Astrocyte of the spinal cord (primary cell): Measurements from ENCODE around the gene SPINK2.

Source experiments
- DNase-seq: peaks from one replicate; pipeline ENCODE4 v3.0.0; 2011; ENCODE audit warnings: low read depth, low spot score
- H3K4me3 ChIP-seq: 2 replicates; pipeline ENCODE4 v1.5.1; 2011; ENCODE audit warnings: low read depth, mild to moderate bottlenecking, low read length, moderate library complexity
- in situ Hi-C: cut with HindIII; loops from 2 replicates; pipeline ENCODE4 v1.10.0; 2017; ENCODE audit warnings: low sequenced_read_pairs
- TF ChIP-seq, protein P1 (sequence below): IDR thresholded peaks from 2 replicates; pipeline ENCODE4 v1.5.1; 2012; ENCODE audit warnings: low read depth, mild to moderate bottlenecking, low read length, inconsistent platforms

SPINK2 gene

DNA sequence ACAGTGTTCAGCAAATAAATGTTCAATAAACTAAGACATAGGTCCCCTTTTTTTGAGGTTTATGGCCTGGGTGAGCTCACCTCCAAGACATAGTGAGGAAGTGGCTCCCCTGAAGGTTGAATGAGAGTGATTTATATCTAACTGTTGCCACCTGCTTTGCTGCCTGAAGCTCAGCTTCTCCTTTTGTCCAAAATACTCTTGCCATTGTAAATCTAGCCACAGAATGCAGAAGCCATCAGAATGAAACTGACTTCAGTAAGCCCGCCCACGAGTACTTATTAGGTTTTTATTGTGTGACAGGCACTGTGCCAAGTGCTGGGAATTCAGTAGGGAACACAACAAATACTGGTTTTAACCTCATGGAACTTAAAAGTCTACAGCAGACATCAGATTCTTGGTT, 18.0 kb downstream of the SPINK2 start:
- TF ChIP-seq, protein P1, sequence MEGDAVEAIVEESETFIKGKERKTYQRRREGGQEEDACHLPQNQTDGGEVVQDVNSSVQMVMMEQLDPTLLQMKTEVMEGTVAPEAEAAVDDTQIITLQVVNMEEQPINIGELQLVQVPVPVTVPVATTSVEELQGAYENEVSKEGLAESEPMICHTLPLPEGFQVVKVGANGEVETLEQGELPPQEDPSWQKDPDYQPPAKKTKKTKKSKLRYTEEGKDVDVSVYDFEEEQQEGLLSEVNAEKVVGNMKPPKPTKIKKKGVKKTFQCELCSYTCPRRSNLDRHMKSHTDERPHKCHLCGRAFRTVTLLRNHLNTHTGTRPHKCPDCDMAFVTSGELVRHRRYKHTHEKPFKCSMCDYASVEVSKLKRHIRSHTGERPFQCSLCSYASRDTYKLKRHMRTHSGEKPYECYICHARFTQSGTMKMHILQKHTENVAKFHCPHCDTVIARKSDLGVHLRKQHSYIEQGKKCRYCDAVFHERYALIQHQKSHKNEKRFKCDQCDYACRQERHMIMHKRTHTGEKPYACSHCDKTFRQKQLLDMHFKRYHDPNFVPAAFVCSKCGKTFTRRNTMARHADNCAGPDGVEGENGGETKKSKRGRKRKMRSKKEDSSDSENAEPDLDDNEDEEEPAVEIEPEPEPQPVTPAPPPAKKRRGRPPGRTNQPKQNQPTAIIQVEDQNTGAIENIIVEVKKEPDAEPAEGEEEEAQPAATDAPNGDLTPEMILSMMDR: no peak
- H3K4me3 ChIP-seq: no peak overlapping the region
- DNase-seq: peak; percentile 37
- in situ Hi-C loops: no loop called here

GRCh38 chr4:56799824-56800756, 21.4 kb downstream of the SPINK2 start:
- in situ Hi-C loops: no loop called here
- DNase-seq: peak; percentile 92
- H3K4me3 ChIP-seq: peak overlapping the region; percentile 56
- TF ChIP-seq, protein P1: peak; percentile 88

GRCh38 chr4:56799161-56799759, 22.2 kb downstream of the SPINK2 start:
- H3K4me3 ChIP-seq: peak overlapping the region; percentile 56
- peak; percentile 53 for DNase-seq
- in situ Hi-C loops: no loop called here
- TF ChIP-seq, protein P1: no peak

DNA sequence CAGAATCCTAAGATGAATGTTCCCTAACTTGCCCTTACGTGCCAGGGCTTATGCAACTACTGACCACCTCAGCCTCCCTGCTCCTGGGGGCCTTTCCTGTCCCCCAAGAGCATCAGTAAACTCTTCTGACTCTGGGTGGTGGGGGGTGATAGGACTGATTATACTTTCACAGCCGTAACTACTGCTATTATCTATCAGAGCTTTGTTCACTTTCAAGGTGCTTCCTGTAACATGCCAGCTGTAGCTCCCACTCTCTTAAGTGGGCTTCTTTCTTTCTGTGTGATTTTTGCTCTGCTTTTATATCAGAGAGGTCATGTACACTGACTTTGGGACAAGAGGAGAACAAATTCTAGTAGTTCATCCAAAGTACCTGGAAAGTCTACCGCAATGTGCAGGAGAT, 25.3 kb downstream of the SPINK2 start:
- TF ChIP-seq, protein P1: no peak
- in situ Hi-C loops: no loop called here

GRCh38 chr4:56791316-56791715, 30.2 kb downstream of the SPINK2 start:
- no peak for DNase-seq
- in situ Hi-C loops: no loop called here
- no peak overlapping the region for H3K4me3 ChIP-seq
- TF ChIP-seq, protein P1: no peak

More for the DNA sequence above, 25.3 kb downstream of the SPINK2 start:
- no peak overlapping the region for H3K4me3 ChIP-seq
- DNase-seq: no peak

- H3K4me3 ChIP-seq: no peak overlapping the region
- TF ChIP-seq, protein P1: no peak
- no peak for DNase-seq
- in situ Hi-C loops: no loop called here
These were observed 30.8 kb downstream of the SPINK2 start for GRCh38 chr4:56790691-56791091.
